GM12872 (cell line): ENCODE data around the gene GSX2.

ENCODE experiments used
- TF ChIP-seq, protein P1 (sequence below): IDR thresholded peaks from 3 replicates; pipeline ENCODE4 v1.5.1; 2011; ENCODE audit warnings: low read depth, mild to moderate bottlenecking, low read length, moderate library complexity; ENCODE audit not compliant: insufficient read depth

Gene GSX2

DNA sequence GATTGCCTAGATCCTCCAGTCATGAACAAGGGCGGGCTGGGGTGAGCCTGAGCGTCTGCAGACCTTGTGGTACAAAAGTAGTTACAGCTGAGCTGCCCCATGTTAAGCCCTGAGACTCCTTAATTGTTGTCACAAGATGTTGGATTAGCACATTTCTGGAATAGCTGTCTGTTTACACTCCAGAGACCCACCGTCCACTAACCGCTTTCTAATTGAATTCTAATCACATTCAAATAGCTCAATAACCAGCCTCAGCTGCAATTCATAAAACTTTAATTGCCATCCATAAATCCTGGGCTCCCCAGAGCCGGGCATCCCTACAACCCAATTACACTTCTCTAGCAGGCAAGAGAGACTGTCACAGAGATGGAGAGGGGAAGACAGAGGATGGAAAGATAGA is 1.6 kb upstream of the GSX2 start:
- TF ChIP-seq, protein P1, sequence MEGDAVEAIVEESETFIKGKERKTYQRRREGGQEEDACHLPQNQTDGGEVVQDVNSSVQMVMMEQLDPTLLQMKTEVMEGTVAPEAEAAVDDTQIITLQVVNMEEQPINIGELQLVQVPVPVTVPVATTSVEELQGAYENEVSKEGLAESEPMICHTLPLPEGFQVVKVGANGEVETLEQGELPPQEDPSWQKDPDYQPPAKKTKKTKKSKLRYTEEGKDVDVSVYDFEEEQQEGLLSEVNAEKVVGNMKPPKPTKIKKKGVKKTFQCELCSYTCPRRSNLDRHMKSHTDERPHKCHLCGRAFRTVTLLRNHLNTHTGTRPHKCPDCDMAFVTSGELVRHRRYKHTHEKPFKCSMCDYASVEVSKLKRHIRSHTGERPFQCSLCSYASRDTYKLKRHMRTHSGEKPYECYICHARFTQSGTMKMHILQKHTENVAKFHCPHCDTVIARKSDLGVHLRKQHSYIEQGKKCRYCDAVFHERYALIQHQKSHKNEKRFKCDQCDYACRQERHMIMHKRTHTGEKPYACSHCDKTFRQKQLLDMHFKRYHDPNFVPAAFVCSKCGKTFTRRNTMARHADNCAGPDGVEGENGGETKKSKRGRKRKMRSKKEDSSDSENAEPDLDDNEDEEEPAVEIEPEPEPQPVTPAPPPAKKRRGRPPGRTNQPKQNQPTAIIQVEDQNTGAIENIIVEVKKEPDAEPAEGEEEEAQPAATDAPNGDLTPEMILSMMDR: no peak

GRCh38 chr4:54099287-54099747 is 646 bp upstream of the GSX2 start:
- TF ChIP-seq, protein P1: no peak

DNA sequence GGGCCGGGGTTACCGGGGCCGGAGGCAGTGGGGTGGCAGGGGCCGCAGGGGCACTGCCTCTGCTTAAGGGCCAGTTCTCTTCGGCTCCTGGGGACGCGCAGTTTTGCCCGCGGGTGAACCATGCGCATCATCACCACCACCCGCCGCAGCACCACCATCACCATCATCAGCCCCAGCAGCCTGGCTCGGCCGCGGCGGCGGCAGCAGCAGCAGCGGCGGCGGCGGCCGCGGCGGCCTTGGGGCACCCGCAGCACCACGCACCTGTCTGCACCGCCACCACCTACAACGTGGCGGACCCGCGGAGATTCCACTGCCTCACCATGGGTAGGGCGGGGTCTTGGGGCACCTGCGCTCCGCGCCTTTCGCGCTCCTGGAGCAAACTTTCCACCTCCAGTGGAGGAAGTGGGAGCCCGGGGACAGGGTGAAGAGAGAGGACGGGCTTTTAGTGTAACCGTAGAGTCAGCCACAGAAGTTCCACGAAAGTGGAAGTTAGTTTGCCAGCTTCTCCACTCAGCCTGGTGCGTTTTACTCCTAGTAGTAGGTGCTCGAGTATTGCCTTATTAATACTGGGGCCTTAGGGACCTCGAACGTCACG is 729 bp downstream of the GSX2 start:
- TF ChIP-seq, protein P1: no peak

GRCh38 chr4:54101190-54102041 is 1.5 kb downstream of the GSX2 start:
- TF ChIP-seq, protein P1: no peak

DNA sequence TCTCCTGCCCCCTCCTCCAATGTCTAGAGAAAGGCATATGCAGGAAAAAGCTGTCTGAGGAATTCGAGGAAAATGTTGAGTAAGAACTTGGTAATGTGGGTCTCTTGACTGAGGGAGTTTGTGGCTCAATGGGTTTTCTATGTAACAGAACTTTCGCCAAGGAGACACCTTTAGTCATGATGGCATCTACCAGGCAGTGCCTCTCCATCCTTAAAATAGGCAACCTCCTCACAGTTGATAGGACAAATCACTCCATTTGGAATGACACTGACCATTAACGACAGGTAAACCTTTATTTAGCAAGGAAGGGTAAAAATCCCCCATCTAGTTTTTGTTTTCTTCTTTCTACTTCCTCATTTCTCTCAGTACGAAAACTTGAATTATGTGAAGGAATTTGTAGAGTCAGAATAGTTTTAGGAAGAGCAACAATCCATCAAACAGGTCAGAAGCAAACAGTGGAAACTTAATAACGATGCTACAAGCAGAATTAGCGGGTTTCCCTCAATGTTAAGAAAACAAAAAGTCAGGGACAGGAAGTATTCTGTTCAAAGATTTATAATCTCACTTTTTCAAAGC is 2.7 kb downstream of the GSX2 start:
- TF ChIP-seq, protein P1: no peak

- TF ChIP-seq, protein P1: no peak
These were observed 3.2 kb downstream of the GSX2 start for GRCh38 chr4:54103190-54103574.

DNA sequence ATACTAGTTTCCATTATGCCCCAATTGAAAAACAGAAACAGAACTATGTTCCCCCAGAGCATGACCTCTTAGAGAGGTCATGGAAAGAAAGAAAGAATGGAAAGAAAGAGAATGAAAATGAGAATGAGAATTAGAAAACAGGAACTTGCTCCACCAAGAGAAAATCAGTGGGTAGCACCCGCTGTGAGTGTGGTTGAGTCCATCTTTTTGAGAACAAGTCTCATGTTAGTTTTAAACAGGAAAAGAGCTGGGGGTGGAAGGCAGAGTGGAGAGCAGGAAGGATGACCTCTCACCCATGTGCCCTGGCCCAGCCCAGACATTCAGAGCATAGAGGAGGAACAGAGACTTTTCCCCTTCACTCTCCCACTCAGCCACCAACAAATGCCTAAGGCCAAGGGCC is 4.9 kb downstream of the GSX2 start:
- TF ChIP-seq, protein P1: no peak
